ENCODE results near the gene PDE6C. TPM values are rescaled to one million over a fixed set of nuclear protein-coding genes. Genes with fewer than 3 reads are reported as not detected.

PDE6C gene
- total RNA-seq, 1 experiment from 2014 or later: not detected

- Mint-ChIP-seq H3K4me1 (ENCODE audit: low read depth, unreplicated experiment) (peaks cover 12% of the 10 kb centered on the region), H3K36me3 (ENCODE audit: insufficient read depth, unreplicated experiment) (no peaks in the 10 kb centered on the region), H3K4me3 (ENCODE audit: low read depth, unreplicated experiment) (no peak overlapping the region), H3K27me3 (ENCODE audit: unreplicated experiment) (no peaks in the 10 kb centered on the region), H3K9me3 (ENCODE audit: low read depth, unreplicated experiment) (no peaks in the 10 kb centered on the region), H3K27ac (ENCODE audit: unreplicated experiment) (no peak overlapping the region)
- intact Hi-C loops (cut with micrococcal nuclease; ENCODE audit: unreplicated experiment): no loop called here
- DNase-seq: no peak
- CTCF ChIA-PET: no interaction called here
- TF ChIP-seq CTCF (IDR thresholded peaks at IDR 0.05; ENCODE audit: unreplicated experiment): no peak
- BruUV-seq (replicated peaks): no TSS peak
Measured at GRCh38 chr10:93594518-93594917, 17.8 kb upstream of the PDE6C start.

GRCh38 chr10:93595378-93596161, 16.8 kb upstream of the PDE6C start:
- no peak for DNase-seq
- no peaks in the 10 kb centered on the region for H3K27me3 Mint-ChIP-seq (ENCODE audit: unreplicated experiment)
- H3K27ac Mint-ChIP-seq (ENCODE audit: unreplicated experiment): no peak overlapping the region
- H3K36me3 Mint-ChIP-seq (ENCODE audit: insufficient read depth, unreplicated experiment): peaks cover 2% of the 10 kb centered on the region
- TF ChIP-seq CTCF (IDR thresholded peaks at IDR 0.05; ENCODE audit: unreplicated experiment): no peak
- CTCF ChIA-PET: no interaction called here
- BruUV-seq (replicated peaks): no TSS peak
- intact Hi-C loops (cut with micrococcal nuclease; ENCODE audit: unreplicated experiment): no loop called here
- H3K4me1 Mint-ChIP-seq (ENCODE audit: low read depth, unreplicated experiment): peaks cover 12% of the 10 kb centered on the region
- no peaks in the 10 kb centered on the region for H3K9me3 Mint-ChIP-seq (ENCODE audit: low read depth, unreplicated experiment)
- H3K4me3 Mint-ChIP-seq (ENCODE audit: low read depth, unreplicated experiment): no peak overlapping the region

GRCh38 chr10:93596539-93596938, 15.8 kb upstream of the PDE6C start:
- no peak for TF ChIP-seq CTCF (IDR thresholded peaks at IDR 0.05; ENCODE audit: unreplicated experiment)
- H3K27me3 Mint-ChIP-seq (ENCODE audit: unreplicated experiment): peaks cover 2% of the 10 kb centered on the region
- BruUV-seq (replicated peaks): no TSS peak
- intact Hi-C loops (cut with micrococcal nuclease; ENCODE audit: unreplicated experiment): no loop called here
- CTCF ChIA-PET: no interaction called here
- no peak overlapping the region for H3K27ac Mint-ChIP-seq (ENCODE audit: unreplicated experiment)
- DNase-seq: no peak
- H3K9me3 Mint-ChIP-seq (ENCODE audit: low read depth, unreplicated experiment): no peaks in the 10 kb centered on the region
- peaks cover 6% of the 10 kb centered on the region for H3K4me1 Mint-ChIP-seq (ENCODE audit: low read depth, unreplicated experiment)
- H3K36me3 Mint-ChIP-seq (ENCODE audit: insufficient read depth, unreplicated experiment): peaks cover 6% of the 10 kb centered on the region
- no peak overlapping the region for H3K4me3 Mint-ChIP-seq (ENCODE audit: low read depth, unreplicated experiment)

- Mint-ChIP-seq H3K27me3 (ENCODE audit: unreplicated experiment) (peaks cover 8% of the 10 kb centered on the region), H3K4me3 (ENCODE audit: low read depth, unreplicated experiment) (no peak overlapping the region), H3K27ac (ENCODE audit: unreplicated experiment) (no peak overlapping the region), H3K4me1 (ENCODE audit: low read depth, unreplicated experiment) (peaks cover 8% of the 10 kb centered on the region), H3K36me3 (ENCODE audit: insufficient read depth, unreplicated experiment) (peaks cover 6% of the 10 kb centered on the region), H3K9me3 (ENCODE audit: low read depth, unreplicated experiment) (no peaks in the 10 kb centered on the region)
- CTCF ChIA-PET: no interaction called here
- intact Hi-C loops (cut with micrococcal nuclease; ENCODE audit: unreplicated experiment): no loop called here
- no peak for DNase-seq
- BruUV-seq (replicated peaks): no TSS peak
- TF ChIP-seq CTCF (IDR thresholded peaks at IDR 0.05; ENCODE audit: unreplicated experiment): no peak
Measured at GRCh38 chr10:93597075-93597599, 15.2 kb upstream of the PDE6C start.

All from Calu3 (cell line).